HK-2 (cell line): ENCODE measurements around the gene RASL12.
"Not testable (repeated sequence)": the region's sequence is repeated elsewhere in the genome, so short reads cannot be mapped to it uniquely, and the experiment has no call there.

Experiments
- DNase-seq: peaks from one replicate; pipeline ENCODE4 v3.0.0-alpha.2; 2018; ENCODE audit not compliant: unreplicated experiment

The RASL12 gene

GRCh38 chr15:65075607-65076395 lies 8.0 kb upstream of the RASL12 start:
- DNase-seq = not testable (repeated sequence)

DNA sequence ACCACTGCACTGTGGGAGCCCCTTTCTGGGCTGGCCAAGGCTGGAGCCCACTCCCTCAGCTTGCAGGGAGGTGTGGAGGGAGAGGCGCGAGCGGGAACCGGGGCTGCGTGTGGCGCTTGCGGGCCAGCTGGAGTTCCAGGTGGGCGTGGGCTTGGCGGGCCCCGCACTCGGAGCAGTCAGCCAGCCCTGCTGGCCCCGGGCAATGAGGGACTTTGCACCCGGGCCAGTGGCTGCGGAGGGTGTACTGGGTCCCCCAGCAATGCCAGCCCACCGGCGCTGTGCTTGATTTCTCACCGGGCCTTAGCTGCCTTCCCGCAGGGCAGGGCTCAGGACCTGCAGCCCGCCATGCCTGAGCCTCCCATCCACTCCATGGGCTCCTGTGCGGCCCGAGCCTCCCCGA lies 7.2 kb upstream of the RASL12 start:
- not testable (repeated sequence) for DNase-seq

GRCh38 chr15:65072617-65073016 lies 4.8 kb upstream of the RASL12 start:
- no peak for DNase-seq

GRCh38 chr15:65072027-65072426 lies 4.2 kb upstream of the RASL12 start:
- DNase-seq = no peak

GRCh38 chr15:65071381-65071811 lies 3.6 kb upstream of the RASL12 start:
- no peak for DNase-seq

GRCh38 chr15:65069779-65070546 lies 2.2 kb upstream of the RASL12 start:
- no peak for DNase-seq

- no peak for DNase-seq
Observed at GRCh38 chr15:65069179-65069578, 1.4 kb upstream of the RASL12 start.

DNA sequence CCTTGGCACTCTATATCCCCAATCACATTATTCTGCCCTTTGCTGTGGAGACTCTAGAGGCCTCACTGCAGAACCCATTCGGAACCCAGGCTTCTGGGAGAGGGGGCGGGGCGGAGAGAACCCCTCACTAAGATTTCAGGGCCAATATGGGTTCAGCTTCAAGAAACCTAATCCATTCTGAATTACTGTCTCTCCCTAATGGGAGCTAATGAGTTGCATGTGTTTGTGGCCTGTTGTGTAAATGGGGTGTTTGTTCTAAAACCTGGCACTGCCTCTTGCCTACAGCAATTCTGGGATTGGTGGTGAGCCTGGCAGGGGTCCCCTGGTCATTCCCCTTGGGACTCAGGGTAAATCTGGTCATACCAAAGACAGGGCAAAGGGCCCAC lies 605 bp upstream of the RASL12 start:
- no peak for DNase-seq

DNA sequence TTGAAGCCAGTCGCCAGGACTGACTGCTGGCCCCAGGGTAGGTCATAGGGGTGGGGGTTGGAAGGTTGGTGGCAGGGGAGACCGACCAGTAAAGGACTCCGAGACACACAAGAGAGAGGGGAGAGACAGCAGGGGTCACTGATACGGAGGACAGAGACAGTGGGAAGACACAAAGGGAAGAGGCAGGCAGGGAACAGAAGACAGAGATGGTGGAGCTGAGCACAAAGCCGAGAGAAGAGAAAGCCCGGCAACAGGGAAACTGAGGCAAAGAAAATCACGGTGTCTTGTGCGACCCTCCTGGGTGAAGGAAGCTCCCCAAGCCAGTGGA lies 510 bp downstream of the RASL12 start:
- DNase-seq = no peak

DNA sequence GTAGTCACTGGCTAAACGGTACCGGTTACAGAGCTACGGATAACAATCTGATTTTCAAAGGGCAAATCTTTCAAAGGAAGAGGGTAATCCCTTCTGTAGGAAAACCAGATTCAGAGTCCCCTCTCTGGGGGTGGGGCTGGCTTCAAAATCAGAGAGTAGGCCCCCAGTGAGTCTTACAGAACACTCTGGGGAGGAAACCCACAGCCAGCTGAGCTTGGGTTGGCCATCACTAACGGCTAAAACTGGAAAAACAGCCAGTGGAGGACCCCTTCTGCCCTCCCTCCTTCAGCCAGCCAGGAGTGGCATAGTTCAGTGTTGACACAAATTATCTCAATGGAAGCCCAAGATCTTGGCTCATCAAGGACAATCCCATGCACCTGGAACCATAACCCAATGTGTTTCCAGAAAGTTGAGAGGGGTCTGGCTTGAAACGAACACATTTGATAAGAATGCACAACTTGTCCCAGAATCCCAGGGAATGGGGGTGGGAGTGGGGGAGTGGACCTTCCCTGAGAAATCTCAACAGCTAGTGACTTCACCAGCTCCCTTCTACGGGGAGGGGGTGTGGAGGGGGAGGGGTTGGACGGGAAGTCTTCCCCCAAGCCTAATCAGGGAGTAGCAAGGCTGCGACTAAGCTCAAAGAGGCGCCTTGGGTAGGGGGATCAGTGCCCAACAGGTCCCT lies 1.0 kb downstream of the RASL12 start:
- no peak for DNase-seq

- no peak for DNase-seq
Observed at GRCh38 chr15:65066001-65066634, 1.7 kb downstream of the RASL12 start.

GRCh38 chr15:65062726-65063125 lies 5.1 kb downstream of the RASL12 start:
- no peak for DNase-seq

GRCh38 chr15:65062061-65062460 lies 5.7 kb downstream of the RASL12 start:
- DNase-seq = no peak

- DNase-seq = no peak
Observed at GRCh38 chr15:65060641-65061397, 7.0 kb downstream of the RASL12 start.

GRCh38 chr15:65059931-65060596 lies 7.7 kb downstream of the RASL12 start:
- DNase-seq = no peak

DNA sequence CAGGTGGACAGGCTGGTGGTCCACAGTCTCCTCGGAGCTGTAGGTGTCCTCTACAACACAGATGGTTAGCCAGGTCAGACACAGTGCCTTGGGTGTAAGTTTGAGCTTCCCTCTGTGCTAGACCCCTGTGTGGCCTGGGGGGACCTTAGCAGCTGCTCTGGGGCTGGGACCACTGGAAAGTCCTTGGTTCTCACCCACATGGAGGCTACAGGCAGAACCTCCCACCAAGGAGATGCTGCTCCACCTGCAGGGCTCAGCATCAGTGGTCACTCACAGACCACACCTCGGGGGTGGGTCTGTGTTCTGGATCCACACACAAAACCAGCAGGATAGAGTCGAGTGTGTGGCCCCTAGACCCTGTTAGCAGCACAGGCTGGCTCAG lies 8.4 kb downstream of the RASL12 start:
- no peak for DNase-seq

DNA sequence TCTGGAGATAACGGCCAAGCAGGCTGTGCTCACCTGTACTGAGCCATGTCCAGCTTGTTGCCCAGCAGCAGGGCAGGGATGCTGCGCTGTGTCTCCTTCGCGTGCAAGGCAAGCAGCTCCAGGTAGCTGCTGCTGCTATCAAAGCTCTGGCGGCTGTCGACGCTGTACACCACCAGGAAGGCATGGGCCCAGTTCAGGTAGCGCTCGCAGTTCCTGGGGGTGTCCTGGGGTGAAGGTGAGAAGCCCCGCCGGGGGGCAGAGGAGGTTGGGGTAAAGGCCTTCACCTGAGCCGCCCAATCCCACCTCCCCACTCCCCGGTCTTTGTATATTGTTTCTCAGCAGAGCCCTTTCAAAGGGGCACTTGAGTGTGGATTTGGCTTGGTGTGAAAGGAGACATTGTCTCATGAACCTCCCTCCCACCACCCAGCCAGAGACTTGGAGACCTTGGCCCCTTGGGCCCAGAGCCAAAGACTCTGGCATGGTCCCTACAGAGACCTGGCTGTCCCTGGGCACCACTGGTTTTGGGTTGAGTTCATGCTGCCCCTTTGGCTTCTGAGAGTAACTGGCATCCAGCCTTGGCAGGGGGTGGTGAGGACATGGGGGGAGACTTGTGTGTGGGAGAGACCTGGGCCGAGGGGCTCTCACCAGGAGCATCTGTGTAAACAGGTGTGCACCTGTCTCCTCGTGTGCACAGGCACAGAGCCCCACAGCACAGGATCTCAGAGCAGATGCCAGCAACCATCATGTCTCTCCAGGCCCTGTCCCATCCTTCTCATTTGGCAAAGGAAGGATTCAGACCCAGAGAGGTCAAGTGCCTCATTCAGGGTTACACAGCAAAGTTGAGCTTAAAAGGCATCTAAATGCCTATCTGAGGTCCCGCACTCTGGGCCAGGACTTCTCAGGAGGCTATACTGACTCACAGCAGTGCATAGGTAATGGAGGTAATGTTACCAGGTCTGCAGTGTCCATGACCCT lies 9.1 kb downstream of the RASL12 start:
- no peak for DNase-seq

- DNase-seq = no peak
Observed at GRCh38 chr15:65057549-65057940, 10.2 kb downstream of the RASL12 start.

GRCh38 chr15:65056868-65057548 lies 10.8 kb downstream of the RASL12 start:
- DNase-seq = peak; percentile 73
